ENCODE results near the gene RBM4. TPM values are rescaled to one million over a fixed set of nuclear protein-coding genes. Genes with fewer than 3 reads are reported as not detected.
A peak's percentile ranks its signal among the peaks of the same experiment; 100 is the strongest.

RBM4 gene
- total RNA-seq, 1 experiment from 2014 or later: 272 TPM

- H3K18ac ChIP-seq (ENCODE audit: insufficient read length, low read depth, low read length): no peak overlapping the region
- peaks cover 2% of the 10 kb centered on the region; the same call in 1 of the 2 replicates for H3K79me2 ChIP-seq (ENCODE audit: insufficient read depth, low read length)
- no peak overlapping the region for H2BK20ac ChIP-seq (ENCODE audit: low read depth, low read length, poor library complexity, severe bottlenecking)
- no peak for DNase-seq
- no peak overlapping the region for H4K91ac ChIP-seq (ENCODE audit: insufficient read length, low read depth, low read length)
- TF ChIP-seq, protein P1, sequence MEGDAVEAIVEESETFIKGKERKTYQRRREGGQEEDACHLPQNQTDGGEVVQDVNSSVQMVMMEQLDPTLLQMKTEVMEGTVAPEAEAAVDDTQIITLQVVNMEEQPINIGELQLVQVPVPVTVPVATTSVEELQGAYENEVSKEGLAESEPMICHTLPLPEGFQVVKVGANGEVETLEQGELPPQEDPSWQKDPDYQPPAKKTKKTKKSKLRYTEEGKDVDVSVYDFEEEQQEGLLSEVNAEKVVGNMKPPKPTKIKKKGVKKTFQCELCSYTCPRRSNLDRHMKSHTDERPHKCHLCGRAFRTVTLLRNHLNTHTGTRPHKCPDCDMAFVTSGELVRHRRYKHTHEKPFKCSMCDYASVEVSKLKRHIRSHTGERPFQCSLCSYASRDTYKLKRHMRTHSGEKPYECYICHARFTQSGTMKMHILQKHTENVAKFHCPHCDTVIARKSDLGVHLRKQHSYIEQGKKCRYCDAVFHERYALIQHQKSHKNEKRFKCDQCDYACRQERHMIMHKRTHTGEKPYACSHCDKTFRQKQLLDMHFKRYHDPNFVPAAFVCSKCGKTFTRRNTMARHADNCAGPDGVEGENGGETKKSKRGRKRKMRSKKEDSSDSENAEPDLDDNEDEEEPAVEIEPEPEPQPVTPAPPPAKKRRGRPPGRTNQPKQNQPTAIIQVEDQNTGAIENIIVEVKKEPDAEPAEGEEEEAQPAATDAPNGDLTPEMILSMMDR (conservative IDR thresholded peaks at IDR 0.05): no peak
- H2BK5ac ChIP-seq (ENCODE audit: insufficient read length, low read length): no peak overlapping the region
- H3K9me3 ChIP-seq (ENCODE audit: control insufficient read depth, low read depth, low read length): no peaks in the 10 kb centered on the region
- H3K14ac ChIP-seq (ENCODE audit: insufficient read depth, low read length): no peak overlapping the region
- no peak overlapping the region for H4K5ac ChIP-seq (ENCODE audit: insufficient read length, low read depth, low read length)
- H3K56ac ChIP-seq (ENCODE audit: insufficient read length, low read depth, low read length): no peak overlapping the region
- H4K8ac ChIP-seq (replicated peaks; ENCODE audit: insufficient read length, low read depth, low read length): no peak overlapping the region
- no peak overlapping the region for H2BK120ac ChIP-seq (ENCODE audit: low read depth, low read length, poor library complexity, severe bottlenecking)
- Mint-ChIP-seq H3K27me3 (ENCODE audit: low read depth) (no peaks in the 10 kb centered on the region), H3K36me3 (ENCODE audit: insufficient read depth in 1 of 3, low read depth in 3 of 3) (peaks cover 19 to 74% (median 42%) of the 10 kb centered on the region in 3 experiments; a peak in 6 of 7 replicates), H3K27ac (peak overlapping the region in 2 of 3 experiments; percentile 10 to 58; a peak in 3 of 7 replicates), H3K9me3 (no peaks in the 10 kb centered on the region), H3K4me1 (peaks cover 2 to 3% of the 10 kb centered on the region in 2 experiments; a peak in 2 of 4 replicates), H3K4me3 (no peak overlapping the region)
- H3K4me2 ChIP-seq (ENCODE audit: insufficient read depth, insufficient read length, low read length): no peak overlapping the region
- H3K23ac ChIP-seq (ENCODE audit: insufficient read length, low read depth, low read length): no peak overlapping the region
- no peak overlapping the region for H2AFZ ChIP-seq (ENCODE audit: low read length)
- no CpG with 5 or more reads among the region's 11 CpGs for WGBS (ENCODE audit: extremely low coverage, insufficient read length, low lambda C conversion rate)
- H2AK5ac ChIP-seq (ENCODE audit: insufficient read length, low read length): no peak overlapping the region
- no peak overlapping the region for H3K4ac ChIP-seq (ENCODE audit: low read depth, low read length)
- H3K27me3 ChIP-seq (ENCODE audit: insufficient read depth, low read length): no peaks in the 10 kb centered on the region
- H2BK12ac ChIP-seq (ENCODE audit: insufficient read length, low read depth, low read length): no peak overlapping the region
- peaks cover 3% of the 10 kb centered on the region for H3K79me1 ChIP-seq (ENCODE audit: insufficient read depth, low read depth, low read length, poor library complexity, severe bottlenecking)
- H3K23me2 ChIP-seq (ENCODE audit: insufficient read length, low read depth, low read length, poor library complexity, severe bottlenecking): no peaks in the 10 kb centered on the region
- no peaks in the 10 kb centered on the region for H3K4me1 ChIP-seq (ENCODE audit: insufficient read depth, low read length)
- peaks cover 2% of the 10 kb centered on the region for H4K20me1 ChIP-seq (ENCODE audit: control insufficient read depth, insufficient read depth, insufficient read length)
- no peak overlapping the region for H2BK15ac ChIP-seq (ENCODE audit: low read depth, low read length)
- no peak overlapping the region for H3K27ac ChIP-seq (ENCODE audit: insufficient read length, low read depth, low read length)
- no peak overlapping the region for H3T11ph ChIP-seq (ENCODE audit: low read length)
- no peak overlapping the region for H3K9ac ChIP-seq (ENCODE audit: extremely low read depth, insufficient read length, low read length)
Measured at GRCh38 chr11:66665369-66665768, 26.9 kb downstream of the RBM4 start.
